CD1c-positive myeloid dendritic cell (primary cell): Measurements from ENCODE around the gene VMP1.

Experiments used
- DNase-seq: peaks from one replicate; pipeline ENCODE4 v3.0.0-alpha.2; 2016; ENCODE audit errors: extremely low spot score

Gene VMP1

GRCh38 chr17:59711936-59712335 is 4.5 kb downstream of the VMP1 start:
- DNase-seq, result no peak

DNA sequence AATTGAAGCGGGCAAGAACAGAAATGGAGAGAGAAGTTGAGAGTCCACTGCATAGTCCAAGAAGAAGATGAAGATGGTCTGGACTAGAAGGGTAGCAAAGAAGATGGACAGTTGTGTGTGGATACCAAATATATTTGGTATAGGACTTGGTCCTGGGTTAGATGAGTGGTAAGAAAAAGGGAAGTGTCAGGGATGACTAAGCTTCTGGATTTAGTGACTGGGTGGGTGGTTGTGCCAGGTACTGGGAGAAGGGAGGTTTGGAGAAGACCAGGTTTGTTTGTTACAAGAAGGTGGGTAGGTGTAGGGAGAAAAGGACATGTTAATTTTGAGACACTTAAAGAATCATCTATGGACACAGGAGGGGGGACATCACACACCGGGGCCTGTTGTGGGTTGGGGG is 5.4 kb downstream of the VMP1 start:
- DNase-seq, result peak; percentile 37

GRCh38 chr17:59714255-59714654 is 6.8 kb downstream of the VMP1 start:
- DNase-seq, result no peak

DNA sequence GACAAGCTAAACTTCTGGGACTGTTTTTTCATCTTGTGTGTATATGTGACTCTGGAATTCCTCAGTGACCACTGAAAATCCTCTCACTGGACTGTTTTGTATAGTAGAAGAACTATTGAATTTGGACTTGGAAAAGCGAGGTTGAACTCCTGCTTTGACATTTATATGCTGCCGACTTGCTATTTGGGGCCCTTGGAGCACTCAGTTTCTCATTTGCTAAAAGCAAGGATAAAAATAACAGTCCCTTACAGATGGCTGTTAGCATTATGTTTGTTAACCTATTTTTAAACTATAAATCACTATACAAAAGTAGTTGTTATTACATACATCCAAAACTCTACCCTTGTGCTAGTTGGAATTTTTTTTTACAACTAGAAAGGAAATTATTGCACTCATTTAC is 9.0 kb downstream of the VMP1 start:
- DNase-seq, result no peak

DNA sequence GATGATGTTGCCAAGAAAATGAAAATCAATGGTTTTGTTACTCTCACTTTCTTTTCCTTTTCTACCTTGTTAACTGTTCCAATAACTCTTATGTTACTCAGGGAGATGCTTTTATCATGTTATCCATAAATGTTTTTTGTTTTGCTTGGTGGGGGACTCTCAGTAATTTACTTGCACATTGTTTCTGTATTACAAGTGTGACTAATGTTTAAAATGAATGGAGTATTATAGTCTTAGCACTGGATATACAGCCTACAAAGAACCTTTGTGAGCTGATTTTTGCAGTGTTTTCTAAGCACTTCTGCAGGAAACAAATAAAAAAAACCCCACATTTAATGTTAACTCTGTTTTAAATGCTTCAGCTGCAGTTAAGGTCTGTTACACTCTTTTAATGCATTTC is 12.1 kb downstream of the VMP1 start:
- DNase-seq, result no peak

DNA sequence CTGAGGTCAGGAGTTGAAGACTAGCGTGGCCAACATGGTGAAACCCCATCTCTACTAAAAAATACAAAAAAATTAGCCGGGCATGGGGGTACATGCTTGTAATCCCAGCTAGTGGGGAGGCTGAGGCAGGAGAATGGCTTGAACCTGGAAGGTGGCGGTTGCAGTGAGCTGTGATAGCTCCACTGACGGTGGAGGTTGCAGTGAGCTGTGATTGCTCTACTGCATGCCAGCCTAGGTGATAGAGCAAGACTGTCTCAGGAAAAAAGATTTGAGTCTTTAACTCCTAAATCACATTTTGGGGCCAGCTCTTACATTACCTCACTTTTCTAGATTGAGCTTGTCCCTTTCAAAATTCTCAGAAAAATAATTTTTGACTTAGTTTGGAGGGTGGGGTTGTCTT is 15.2 kb downstream of the VMP1 start:
- DNase-seq, result no peak

DNA sequence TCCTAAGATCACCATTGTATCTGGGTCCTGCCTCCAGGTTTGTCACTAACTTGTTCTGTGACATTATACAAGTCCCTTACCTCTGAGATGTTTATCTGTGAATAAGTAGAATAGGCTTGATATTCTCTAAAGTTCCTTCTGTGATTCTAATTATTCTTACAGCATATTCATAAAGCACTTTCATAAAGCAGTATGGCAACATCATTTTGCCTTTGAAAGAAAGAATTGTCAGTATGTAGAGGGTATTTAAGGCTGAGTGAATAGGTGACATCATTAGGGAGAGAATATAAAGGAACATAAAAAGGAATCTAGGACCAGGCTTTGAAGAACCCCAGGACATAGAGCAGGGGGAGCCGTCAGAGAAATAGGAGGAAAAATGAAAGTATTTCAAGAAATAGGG is 15.6 kb downstream of the VMP1 start:
- no peak for DNase-seq

GRCh38 chr17:59723607-59724006 is 16.2 kb downstream of the VMP1 start:
- DNase-seq, result no peak

- DNase-seq, result peak; percentile 71
These were observed 18.2 kb downstream of the VMP1 start for GRCh38 chr17:59725691-59726090.

GRCh38 chr17:59727817-59728533 is 20.5 kb downstream of the VMP1 start:
- no peak for DNase-seq

DNA sequence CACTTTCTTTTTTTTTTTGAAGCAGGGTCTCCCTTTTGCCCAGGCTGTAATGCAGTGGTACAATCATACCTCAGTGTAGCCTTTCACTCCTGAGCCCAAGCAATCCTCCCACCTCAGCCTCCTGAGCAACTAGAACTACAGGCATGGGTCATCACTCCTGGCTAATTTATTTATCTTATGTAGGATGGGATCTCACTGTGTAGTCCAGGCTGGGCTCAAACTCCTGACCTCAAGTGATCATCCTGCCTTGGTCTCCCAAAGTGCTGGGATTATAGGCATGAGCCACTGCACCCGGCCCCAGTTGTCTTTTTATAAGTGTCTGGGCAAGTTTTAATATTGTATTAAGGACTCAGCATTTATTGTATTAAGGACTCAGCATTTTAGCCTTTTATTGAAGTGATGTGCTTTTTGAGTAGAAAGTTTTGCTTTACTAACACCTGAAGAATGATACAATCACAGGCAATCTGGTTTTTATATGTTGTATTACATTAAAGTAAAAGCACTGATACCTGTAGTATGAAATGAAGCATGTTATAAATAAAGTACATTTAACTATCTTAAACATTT is 22.9 kb downstream of the VMP1 start:
- no peak for DNase-seq

- no peak for DNase-seq
These were observed 26.2 kb downstream of the VMP1 start for GRCh38 chr17:59733697-59734096.

GRCh38 chr17:59734226-59734625 is 26.8 kb downstream of the VMP1 start:
- DNase-seq, result no peak

DNA sequence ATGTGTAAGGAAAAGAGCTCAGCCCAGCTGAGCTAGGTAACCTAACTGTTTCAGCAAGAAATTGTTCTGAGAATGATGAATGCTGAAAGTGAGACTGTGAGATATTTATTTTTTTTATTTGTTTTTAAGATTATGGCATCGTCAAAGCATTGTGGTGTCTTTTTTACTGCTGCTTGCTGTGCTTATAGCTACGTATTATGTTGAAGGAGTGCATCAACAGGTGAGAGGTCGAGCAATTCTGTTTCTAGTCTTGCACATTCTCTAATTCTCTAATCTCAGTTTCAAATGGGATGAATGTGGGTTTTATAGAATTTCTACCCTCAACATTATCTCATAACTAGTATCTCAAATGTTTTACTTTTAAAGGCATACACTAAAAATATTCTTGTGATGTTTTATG is 29.9 kb downstream of the VMP1 start:
- DNase-seq, result no peak

GRCh38 chr17:59743842-59744241 is 36.4 kb downstream of the VMP1 start:
- DNase-seq, result no peak

DNA sequence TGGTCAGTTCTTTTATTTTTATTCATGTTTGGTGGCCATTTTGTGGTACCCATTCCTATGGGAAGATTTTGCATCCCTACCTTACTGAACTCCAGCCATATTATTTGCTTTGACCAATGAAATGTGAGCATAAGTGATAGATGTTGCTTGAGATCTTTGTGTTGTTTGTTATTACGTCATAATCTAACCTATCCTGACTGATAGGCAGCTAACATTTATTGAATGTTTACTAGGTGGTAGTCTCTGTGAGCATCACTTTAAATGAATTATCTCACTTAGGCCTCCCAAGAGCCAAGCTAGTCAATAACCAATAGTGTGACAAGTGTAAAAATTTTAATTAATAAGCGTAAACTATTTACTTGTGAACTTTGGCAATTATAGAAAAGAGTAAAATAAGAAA is 37.6 kb downstream of the VMP1 start:
- no peak for DNase-seq

- DNase-seq, result peak; percentile 69
These were observed 39.5 kb downstream of the VMP1 start for GRCh38 chr17:59746849-59747445.

DNA sequence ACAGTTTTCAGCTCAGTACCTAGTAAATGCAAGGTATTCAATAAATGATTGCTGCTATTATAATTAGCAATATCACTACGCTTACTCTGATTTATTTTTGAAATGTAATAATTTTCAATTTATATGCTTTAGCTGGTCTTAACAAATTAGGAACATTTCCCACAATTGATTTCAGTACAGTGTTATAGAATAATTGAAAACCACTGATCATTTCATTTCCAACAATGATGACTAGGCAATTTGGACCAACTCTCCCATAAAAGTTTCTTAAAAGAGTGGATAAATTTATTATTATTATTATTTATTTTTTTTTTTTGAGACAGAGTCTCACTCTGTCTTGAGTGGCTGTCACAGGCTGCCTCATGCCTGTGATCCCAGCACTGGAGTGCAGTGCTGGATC is 41.1 kb downstream of the VMP1 start:
- DNase-seq, result no peak

GRCh38 chr17:59751955-59752413 is 44.5 kb downstream of the VMP1 start:
- no peak for DNase-seq

- DNase-seq, result peak; percentile 63
These were observed 45.0 kb downstream of the VMP1 start for GRCh38 chr17:59752446-59752845.

GRCh38 chr17:59752922-59753321 is 45.5 kb downstream of the VMP1 start:
- DNase-seq, result no peak

DNA sequence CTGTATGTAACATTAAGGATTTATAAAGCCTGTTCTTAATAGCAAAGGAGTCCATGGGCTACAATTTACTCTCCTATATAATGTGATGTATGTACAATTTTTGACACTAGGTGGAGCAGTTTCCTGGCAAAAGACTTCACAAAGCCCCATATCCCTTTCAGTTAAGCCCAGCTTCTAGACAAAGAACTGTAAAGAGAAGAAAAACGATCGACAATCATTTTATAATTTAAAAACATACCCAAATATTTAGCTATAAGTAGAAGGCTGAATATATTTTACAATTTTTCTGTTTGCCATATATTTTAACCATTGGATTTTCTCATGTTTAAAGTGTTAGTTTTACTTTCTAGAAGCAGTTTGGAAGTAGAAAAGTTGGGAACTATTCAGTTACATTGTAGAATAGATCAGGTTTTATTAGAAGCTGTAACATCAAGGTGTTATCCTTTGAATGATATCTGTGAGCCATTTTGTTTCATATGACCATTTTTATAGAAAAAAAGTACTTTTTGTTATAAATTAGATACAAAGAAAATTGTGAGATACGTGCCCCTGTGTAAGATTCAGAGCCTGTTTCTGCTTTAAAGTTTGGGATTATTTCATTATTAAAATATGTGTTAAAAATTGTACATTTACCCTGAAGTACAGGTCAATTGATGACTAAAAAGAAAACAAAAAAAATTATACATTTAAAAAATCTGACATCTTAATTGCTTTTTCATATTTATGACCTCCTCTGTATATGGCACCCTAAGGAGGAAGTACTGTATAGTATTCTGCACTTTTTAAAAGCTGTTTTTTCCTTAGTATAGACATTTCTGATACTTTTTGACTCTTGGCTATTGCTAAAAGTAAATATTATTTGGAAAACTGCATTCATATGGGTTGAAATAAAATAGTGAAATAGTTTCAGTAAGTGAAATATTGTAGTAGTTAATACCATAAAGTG is 46.3 kb downstream of the VMP1 start:
- peak; percentile 91 for DNase-seq
